GM12878 (cell line): ENCODE results near the gene TNFRSF6B.

Source experiments
- CREB1 ChIP-seq: IDR thresholded peaks from 2 replicates; pipeline ENCODE4 v1.6.1; 2012; ENCODE audit warnings: low read depth, mild to moderate bottlenecking, inconsistent platforms
- DPF2 ChIP-seq: fragments of 450-650 bp; IDR thresholded peaks from 2 replicates; pipeline ENCODE4 v1.6.1; 2017; ENCODE audit warnings: mild to moderate bottlenecking
- PML ChIP-seq: IDR thresholded peaks from 2 replicates; pipeline ENCODE4 v1.6.1; 2012; ENCODE audit warnings: low read length, inconsistent platforms
- TF ChIP-seq, protein P1 (sequence below): fragments of 450-650 bp; formaldehyde crosslinking; IDR thresholded peaks from 2 replicates; pipeline ENCODE4 v1.4.0; 2020; ENCODE audit warnings: mild to moderate bottlenecking, moderate library complexity
- TF ChIP-seq, protein P2 (sequence below): IDR thresholded peaks from 2 replicates; pipeline ENCODE4 v1.6.1; 2012; ENCODE audit warnings: mild to moderate bottlenecking, low read depth, low read length
- TF ChIP-seq, protein P3 (sequence below), 3 experiments: IDR thresholded peaks in 2 of 3; conservative IDR thresholded peaks in 1 of 3; 2 replicates each; pipeline ENCODE4 v1.5.1; 2011; ENCODE audit warnings: low read depth in 3 of 3, low read length in 3 of 3, mild to moderate bottlenecking in 3 of 3, control low read depth in 2 of 3, moderate library complexity in 2 of 3, inconsistent platforms in 1 of 3, mixed read lengths in 1 of 3; ENCODE audit not compliant: control insufficient read depth in 2 of 3, insufficient read depth in 1 of 3; ENCODE audit errors: extremely low read depth in 1 of 3

DNA sequence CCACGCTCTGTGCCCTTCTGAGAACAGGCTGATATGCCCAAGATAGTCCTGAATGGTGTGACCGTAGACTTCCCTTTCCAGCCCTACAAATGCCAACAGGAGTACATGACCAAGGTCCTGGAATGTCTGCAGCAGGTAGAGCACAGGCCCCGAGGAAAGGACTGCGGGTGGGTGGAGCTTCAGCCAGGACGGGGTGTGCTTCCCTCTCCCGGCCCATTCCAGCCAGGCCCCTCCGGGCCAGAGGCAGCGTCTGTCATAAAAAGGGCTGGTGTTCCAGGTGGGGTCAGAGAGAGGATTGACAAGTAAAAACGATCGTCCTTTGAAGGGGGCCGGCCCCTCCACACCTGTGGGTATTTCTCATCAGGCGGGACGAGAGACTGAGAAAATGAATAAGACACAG, 37.1 kb upstream of the TNFRSF6B start:
- TF ChIP-seq, protein P1, sequence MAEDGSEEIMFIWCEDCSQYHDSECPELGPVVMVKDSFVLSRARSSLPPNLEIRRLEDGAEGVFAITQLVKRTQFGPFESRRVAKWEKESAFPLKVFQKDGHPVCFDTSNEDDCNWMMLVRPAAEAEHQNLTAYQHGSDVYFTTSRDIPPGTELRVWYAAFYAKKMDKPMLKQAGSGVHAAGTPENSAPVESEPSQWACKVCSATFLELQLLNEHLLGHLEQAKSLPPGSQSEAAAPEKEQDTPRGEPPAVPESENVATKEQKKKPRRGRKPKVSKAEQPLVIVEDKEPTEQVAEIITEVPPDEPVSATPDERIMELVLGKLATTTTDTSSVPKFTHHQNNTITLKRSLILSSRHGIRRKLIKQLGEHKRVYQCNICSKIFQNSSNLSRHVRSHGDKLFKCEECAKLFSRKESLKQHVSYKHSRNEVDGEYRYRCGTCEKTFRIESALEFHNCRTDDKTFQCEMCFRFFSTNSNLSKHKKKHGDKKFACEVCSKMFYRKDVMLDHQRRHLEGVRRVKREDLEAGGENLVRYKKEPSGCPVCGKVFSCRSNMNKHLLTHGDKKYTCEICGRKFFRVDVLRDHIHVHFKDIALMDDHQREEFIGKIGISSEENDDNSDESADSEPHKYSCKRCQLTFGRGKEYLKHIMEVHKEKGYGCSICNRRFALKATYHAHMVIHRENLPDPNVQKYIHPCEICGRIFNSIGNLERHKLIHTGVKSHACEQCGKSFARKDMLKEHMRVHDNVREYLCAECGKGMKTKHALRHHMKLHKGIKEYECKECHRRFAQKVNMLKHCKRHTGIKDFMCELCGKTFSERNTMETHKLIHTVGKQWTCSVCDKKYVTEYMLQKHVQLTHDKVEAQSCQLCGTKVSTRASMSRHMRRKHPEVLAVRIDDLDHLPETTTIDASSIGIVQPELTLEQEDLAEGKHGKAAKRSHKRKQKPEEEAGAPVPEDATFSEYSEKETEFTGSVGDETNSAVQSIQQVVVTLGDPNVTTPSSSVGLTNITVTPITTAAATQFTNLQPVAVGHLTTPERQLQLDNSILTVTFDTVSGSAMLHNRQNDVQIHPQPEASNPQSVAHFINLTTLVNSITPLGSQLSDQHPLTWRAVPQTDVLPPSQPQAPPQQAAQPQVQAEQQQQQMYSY (CRISPR knock-in tag) = no peak
- TF ChIP-seq PML (no peak), CREB1 (no peak), DPF2 (no peak)
- TF ChIP-seq, protein P2, sequence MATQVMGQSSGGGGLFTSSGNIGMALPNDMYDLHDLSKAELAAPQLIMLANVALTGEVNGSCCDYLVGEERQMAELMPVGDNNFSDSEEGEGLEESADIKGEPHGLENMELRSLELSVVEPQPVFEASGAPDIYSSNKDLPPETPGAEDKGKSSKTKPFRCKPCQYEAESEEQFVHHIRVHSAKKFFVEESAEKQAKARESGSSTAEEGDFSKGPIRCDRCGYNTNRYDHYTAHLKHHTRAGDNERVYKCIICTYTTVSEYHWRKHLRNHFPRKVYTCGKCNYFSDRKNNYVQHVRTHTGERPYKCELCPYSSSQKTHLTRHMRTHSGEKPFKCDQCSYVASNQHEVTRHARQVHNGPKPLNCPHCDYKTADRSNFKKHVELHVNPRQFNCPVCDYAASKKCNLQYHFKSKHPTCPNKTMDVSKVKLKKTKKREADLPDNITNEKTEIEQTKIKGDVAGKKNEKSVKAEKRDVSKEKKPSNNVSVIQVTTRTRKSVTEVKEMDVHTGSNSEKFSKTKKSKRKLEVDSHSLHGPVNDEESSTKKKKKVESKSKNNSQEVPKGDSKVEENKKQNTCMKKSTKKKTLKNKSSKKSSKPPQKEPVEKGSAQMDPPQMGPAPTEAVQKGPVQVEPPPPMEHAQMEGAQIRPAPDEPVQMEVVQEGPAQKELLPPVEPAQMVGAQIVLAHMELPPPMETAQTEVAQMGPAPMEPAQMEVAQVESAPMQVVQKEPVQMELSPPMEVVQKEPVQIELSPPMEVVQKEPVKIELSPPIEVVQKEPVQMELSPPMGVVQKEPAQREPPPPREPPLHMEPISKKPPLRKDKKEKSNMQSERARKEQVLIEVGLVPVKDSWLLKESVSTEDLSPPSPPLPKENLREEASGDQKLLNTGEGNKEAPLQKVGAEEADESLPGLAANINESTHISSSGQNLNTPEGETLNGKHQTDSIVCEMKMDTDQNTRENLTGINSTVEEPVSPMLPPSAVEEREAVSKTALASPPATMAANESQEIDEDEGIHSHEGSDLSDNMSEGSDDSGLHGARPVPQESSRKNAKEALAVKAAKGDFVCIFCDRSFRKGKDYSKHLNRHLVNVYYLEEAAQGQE = no peak
- TF ChIP-seq, protein P3, sequence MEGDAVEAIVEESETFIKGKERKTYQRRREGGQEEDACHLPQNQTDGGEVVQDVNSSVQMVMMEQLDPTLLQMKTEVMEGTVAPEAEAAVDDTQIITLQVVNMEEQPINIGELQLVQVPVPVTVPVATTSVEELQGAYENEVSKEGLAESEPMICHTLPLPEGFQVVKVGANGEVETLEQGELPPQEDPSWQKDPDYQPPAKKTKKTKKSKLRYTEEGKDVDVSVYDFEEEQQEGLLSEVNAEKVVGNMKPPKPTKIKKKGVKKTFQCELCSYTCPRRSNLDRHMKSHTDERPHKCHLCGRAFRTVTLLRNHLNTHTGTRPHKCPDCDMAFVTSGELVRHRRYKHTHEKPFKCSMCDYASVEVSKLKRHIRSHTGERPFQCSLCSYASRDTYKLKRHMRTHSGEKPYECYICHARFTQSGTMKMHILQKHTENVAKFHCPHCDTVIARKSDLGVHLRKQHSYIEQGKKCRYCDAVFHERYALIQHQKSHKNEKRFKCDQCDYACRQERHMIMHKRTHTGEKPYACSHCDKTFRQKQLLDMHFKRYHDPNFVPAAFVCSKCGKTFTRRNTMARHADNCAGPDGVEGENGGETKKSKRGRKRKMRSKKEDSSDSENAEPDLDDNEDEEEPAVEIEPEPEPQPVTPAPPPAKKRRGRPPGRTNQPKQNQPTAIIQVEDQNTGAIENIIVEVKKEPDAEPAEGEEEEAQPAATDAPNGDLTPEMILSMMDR (IDR thresholded peaks at IDR 0.05 in 2 of 3, conservative IDR thresholded peaks at IDR 0.05 in 1 of 3; ENCODE audit: control insufficient read depth in 2 of 3, extremely low read depth in 1 of 3, insufficient read depth in 1 of 3, low read depth in 3 of 3, low read length in 3 of 3) = no peak
